ENCODE measurements around the gene EML6. TPM values are rescaled to one million over a fixed set of nuclear protein-coding genes. Genes with fewer than 3 reads are reported as not detected.

EML6 gene
- total RNA-seq, 1 donor from 2014 or later, result 1.1 TPM

DNA sequence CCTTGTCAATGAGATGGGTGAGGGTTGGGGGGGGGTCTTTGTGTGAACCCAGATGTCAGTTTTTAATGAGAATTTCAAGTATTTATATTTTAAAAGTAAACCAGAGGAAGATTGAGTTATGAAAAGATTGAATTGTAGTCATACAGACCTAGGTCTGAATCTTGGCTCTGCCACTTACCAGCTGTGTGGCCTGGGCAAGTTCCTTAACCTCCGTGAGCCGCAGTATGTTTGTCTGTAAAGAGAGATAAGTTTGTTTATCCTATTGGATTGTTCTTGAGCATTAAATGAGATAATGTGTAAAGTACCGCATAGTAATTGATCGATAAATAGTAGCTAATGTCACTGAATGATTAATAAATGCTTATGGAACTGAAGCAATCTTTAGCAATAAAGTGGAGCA lies 63.8 kb downstream of the EML6 start:
- TF ChIP-seq, protein P1, sequence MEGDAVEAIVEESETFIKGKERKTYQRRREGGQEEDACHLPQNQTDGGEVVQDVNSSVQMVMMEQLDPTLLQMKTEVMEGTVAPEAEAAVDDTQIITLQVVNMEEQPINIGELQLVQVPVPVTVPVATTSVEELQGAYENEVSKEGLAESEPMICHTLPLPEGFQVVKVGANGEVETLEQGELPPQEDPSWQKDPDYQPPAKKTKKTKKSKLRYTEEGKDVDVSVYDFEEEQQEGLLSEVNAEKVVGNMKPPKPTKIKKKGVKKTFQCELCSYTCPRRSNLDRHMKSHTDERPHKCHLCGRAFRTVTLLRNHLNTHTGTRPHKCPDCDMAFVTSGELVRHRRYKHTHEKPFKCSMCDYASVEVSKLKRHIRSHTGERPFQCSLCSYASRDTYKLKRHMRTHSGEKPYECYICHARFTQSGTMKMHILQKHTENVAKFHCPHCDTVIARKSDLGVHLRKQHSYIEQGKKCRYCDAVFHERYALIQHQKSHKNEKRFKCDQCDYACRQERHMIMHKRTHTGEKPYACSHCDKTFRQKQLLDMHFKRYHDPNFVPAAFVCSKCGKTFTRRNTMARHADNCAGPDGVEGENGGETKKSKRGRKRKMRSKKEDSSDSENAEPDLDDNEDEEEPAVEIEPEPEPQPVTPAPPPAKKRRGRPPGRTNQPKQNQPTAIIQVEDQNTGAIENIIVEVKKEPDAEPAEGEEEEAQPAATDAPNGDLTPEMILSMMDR (IDR thresholded peaks at IDR 0.05), result no peak
- Mint-ChIP-seq H3K36me3 (ENCODE audit: unreplicated experiment) (no peaks in the 10 kb centered on the region), H3K27ac (ENCODE audit: unreplicated experiment) (no peak overlapping the region), H3K9me3 (ENCODE audit: unreplicated experiment) (no peaks in the 10 kb centered on the region), H3K4me1 (ENCODE audit: unreplicated experiment) (no peaks in the 10 kb centered on the region), H3K27me3 (ENCODE audit: unreplicated experiment) (peaks cover 22% of the 10 kb centered on the region), H3K4me3 (ENCODE audit: unreplicated experiment) (no peak overlapping the region)
- DNase-seq (ENCODE audit: extremely low spot score, unreplicated experiment), result no peak

DNA sequence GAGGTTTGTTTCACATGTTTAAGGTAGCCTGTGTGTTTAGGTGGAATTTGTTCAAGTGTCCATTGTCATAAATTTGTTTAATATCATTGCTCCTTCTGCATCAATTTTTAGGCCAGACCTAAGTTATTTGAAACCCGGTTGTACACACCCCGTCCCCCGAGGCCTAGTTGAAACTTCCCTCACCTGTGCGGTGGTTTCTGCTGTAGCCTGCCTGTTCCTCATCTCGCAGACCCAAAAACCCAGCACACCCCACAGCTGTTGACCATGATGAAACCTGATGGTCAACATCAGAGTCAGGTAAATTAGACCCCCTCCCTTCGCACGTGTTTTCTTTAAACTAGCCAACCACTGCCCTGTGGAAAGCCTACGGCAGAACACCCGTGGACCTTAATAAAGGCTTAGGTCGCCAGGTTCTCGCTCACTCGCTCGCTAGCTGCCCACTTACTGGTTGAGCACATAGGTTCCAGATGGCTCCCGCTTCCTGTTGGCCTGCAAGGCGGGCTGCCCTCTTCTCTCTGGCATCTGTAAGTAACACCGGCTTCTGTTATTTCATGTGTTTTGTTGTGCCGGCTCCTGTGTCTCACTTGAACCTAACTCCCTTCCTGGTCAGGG lies 64.4 kb downstream of the EML6 start:
- peaks cover 18% of the 10 kb centered on the region for H3K27me3 Mint-ChIP-seq (ENCODE audit: unreplicated experiment)
- TF ChIP-seq, protein P1 (IDR thresholded peaks at IDR 0.05), result no peak
- H3K9me3 Mint-ChIP-seq (ENCODE audit: unreplicated experiment), result no peaks in the 10 kb centered on the region
- H3K4me1 Mint-ChIP-seq (ENCODE audit: unreplicated experiment), result no peaks in the 10 kb centered on the region
- H3K4me3 Mint-ChIP-seq (ENCODE audit: unreplicated experiment), result no peak overlapping the region
- no peak overlapping the region for H3K27ac Mint-ChIP-seq (ENCODE audit: unreplicated experiment)
- no peak for DNase-seq (ENCODE audit: extremely low spot score, unreplicated experiment)
- no peaks in the 10 kb centered on the region for H3K36me3 Mint-ChIP-seq (ENCODE audit: unreplicated experiment)

DNA sequence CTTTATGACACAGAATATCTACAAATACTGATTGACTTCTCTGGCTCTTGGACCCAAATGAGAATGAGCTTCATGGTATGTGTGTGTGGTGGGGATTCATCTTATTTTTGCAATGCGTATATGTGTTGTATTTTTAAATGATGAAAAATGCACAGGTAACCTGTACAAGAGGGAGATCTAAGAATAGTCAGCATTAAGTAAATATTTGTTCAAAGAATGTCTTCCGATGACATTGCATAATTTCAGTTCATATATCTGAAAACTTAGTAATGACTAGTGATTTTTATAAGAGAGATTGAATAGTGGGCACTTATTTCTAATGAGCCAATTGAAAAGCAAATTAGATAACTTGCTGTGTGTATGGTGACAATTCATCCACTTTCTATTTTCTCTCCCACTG lies 66.4 kb downstream of the EML6 start:
- no peak for DNase-seq (ENCODE audit: extremely low spot score, unreplicated experiment)
- Mint-ChIP-seq H3K27ac (ENCODE audit: unreplicated experiment) (no peak overlapping the region), H3K4me3 (ENCODE audit: unreplicated experiment) (no peak overlapping the region), H3K36me3 (ENCODE audit: unreplicated experiment) (no peaks in the 10 kb centered on the region), H3K27me3 (ENCODE audit: unreplicated experiment) (peaks cover 28% of the 10 kb centered on the region), H3K4me1 (ENCODE audit: unreplicated experiment) (no peaks in the 10 kb centered on the region), H3K9me3 (ENCODE audit: unreplicated experiment) (no peaks in the 10 kb centered on the region)
- TF ChIP-seq, protein P1 (IDR thresholded peaks at IDR 0.05), result no peak

DNA sequence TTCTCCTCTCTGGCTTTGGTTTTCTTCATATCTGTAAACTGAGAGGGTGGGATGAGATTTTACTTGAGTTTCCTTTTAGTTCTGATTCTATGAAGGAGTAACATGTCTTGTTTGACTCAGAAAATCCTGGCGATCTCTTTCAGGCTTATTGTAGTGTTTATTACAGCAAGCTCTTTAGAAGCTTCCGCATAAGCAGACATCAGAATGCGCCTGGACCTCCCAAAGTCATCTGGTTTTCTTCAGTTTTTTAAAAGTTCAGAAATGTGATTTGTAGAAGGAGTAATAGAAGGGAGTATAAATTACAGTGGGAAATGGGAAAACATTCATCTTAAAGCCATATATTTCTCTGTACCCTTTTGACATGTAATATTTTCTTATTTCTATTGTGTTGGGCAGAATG lies 68.4 kb downstream of the EML6 start:
- Mint-ChIP-seq H3K36me3 (ENCODE audit: unreplicated experiment) (no peaks in the 10 kb centered on the region), H3K27me3 (ENCODE audit: unreplicated experiment) (peaks cover 26% of the 10 kb centered on the region), H3K9me3 (ENCODE audit: unreplicated experiment) (no peaks in the 10 kb centered on the region), H3K27ac (ENCODE audit: unreplicated experiment) (no peak overlapping the region), H3K4me3 (ENCODE audit: unreplicated experiment) (no peak overlapping the region), H3K4me1 (ENCODE audit: unreplicated experiment) (no peaks in the 10 kb centered on the region)
- DNase-seq (ENCODE audit: extremely low spot score, unreplicated experiment), result no peak
- TF ChIP-seq, protein P1 (IDR thresholded peaks at IDR 0.05), result no peak

DNA sequence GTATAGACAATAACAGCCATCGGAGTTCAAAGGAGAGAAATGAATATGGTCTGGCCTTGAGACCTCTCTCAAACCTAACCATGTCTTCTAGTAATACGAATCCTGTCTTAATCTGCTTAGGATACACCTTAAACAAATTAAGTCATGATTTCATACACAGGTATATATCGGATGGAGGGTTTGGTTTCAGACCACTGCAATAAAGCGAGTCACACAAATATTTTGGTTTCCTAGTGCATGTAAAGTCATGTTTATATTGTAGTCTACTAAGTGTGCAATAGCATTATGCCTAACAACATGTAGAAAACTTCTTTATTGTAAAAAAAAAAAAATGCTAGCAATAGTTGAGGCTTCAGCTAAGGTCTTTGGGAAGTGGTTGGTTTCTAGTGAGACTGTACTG lies 73.8 kb downstream of the EML6 start:
- TF ChIP-seq, protein P1 (IDR thresholded peaks at IDR 0.05), result no peak
- Mint-ChIP-seq H3K27ac (ENCODE audit: unreplicated experiment) (no peak overlapping the region), H3K27me3 (ENCODE audit: unreplicated experiment) (peaks cover 29% of the 10 kb centered on the region), H3K4me3 (ENCODE audit: unreplicated experiment) (no peak overlapping the region), H3K4me1 (ENCODE audit: unreplicated experiment) (no peaks in the 10 kb centered on the region), H3K36me3 (ENCODE audit: unreplicated experiment) (no peaks in the 10 kb centered on the region), H3K9me3 (ENCODE audit: unreplicated experiment) (no peaks in the 10 kb centered on the region)
- no peak for DNase-seq (ENCODE audit: extremely low spot score, unreplicated experiment)
